Glutamatergic neuron (in vitro differentiated cells): ENCODE data around the gene NFIA. TPM values are rescaled to one million over a fixed set of nuclear protein-coding genes. Genes with fewer than 3 reads are reported as not detected.

Experiments used
- DNase-seq: peaks from one replicate; pipeline ENCODE4 v3.0.0; 2022
- H3K27ac Mint-ChIP-seq: one replicate; pipeline ENCODE4 v1.8.0; 2020; ENCODE audit warnings: mild to moderate bottlenecking, mixed read lengths, inconsistent platforms; ENCODE audit not compliant: unreplicated experiment
- H3K27me3 Mint-ChIP-seq: one replicate; pipeline ENCODE4 v1.8.0; 2020; ENCODE audit warnings: mild to moderate bottlenecking, moderate library complexity, mixed read lengths, inconsistent platforms; ENCODE audit not compliant: unreplicated experiment
- H3K36me3 Mint-ChIP-seq: one replicate; pipeline ENCODE4 v1.8.0; 2020; ENCODE audit warnings: mild to moderate bottlenecking, mixed read lengths, inconsistent platforms; ENCODE audit not compliant: unreplicated experiment
- H3K4me1 Mint-ChIP-seq: one replicate; pipeline ENCODE4 v1.8.0; 2020; ENCODE audit warnings: mild to moderate bottlenecking, low read depth, mixed read lengths, inconsistent platforms; ENCODE audit not compliant: unreplicated experiment
- H3K4me3 Mint-ChIP-seq: one replicate; pipeline ENCODE4 v1.8.0; 2020; ENCODE audit warnings: mild to moderate bottlenecking, mixed read lengths, inconsistent platforms; ENCODE audit not compliant: unreplicated experiment
- H3K9me3 Mint-ChIP-seq: one replicate; pipeline ENCODE4 v1.8.0; 2020; ENCODE audit warnings: mild to moderate bottlenecking, moderate library complexity, mixed read lengths, inconsistent platforms; ENCODE audit not compliant: unreplicated experiment
- total RNA-seq: library from RNA; stranded (reverse); fragmentation: NEBNext Ultra II Directional; extraction: Animal tissue kit (Norgen Biotek cat#: 25700); gene quantifications from one replicate; pipeline ENCODE4 v1.2.1, GENCODE V29; 2021; ENCODE audit not compliant: unreplicated experiment
- TF ChIP-seq, protein P1 (sequence below): fragments of 200-600 bp; sonication (generic); IDR thresholded peaks from one replicate; pipeline ENCODE4 v1.5.0; 2021; ENCODE audit not compliant: partially characterized antibody, unreplicated experiment

NFIA gene
- total RNA-seq, 1 donor from 2014 or later = 16.4 TPM

DNA sequence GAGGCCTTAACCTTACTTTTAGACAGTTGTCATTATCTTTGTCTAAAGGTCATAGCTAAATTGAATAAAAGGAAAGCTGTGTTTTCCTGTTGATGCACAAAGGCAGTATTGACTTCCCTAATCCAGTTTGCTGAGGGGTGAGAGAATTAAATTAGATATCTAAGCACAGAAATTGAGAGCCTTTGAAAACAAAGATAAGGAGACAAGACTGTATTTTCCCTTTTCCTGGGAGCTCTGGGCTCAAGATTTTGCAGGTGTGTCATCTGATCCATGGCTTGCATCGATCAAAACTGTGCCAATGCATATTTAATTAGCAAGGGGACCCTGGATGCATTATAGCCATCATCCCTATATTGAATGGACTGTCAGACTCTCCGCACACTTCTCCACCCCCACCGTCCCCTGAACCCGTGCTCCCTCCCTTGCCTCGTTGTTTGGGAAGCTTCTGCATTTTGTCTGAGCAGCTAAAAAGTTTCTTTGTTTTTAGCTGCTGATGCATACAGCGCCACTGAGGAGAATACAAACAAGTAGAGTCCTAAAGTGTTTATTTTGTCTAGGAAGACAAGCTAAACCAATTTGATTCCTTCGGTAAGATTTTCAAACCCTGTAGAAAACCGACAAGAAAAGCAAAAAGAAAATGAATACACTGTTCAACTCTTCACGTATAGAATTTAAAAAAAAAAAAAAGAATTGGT is 186.3 kb downstream of the NFIA start:
- Mint-ChIP-seq H3K4me3 (peak overlapping the region; percentile 68), H3K36me3 (peaks cover 4% of the 10 kb centered on the region), H3K9me3 (no peaks in the 10 kb centered on the region), H3K4me1 (peaks cover 49% of the 10 kb centered on the region), H3K27me3 (no peaks in the 10 kb centered on the region), H3K27ac (peak overlapping the region; percentile 85)
- TF ChIP-seq, protein P1, sequence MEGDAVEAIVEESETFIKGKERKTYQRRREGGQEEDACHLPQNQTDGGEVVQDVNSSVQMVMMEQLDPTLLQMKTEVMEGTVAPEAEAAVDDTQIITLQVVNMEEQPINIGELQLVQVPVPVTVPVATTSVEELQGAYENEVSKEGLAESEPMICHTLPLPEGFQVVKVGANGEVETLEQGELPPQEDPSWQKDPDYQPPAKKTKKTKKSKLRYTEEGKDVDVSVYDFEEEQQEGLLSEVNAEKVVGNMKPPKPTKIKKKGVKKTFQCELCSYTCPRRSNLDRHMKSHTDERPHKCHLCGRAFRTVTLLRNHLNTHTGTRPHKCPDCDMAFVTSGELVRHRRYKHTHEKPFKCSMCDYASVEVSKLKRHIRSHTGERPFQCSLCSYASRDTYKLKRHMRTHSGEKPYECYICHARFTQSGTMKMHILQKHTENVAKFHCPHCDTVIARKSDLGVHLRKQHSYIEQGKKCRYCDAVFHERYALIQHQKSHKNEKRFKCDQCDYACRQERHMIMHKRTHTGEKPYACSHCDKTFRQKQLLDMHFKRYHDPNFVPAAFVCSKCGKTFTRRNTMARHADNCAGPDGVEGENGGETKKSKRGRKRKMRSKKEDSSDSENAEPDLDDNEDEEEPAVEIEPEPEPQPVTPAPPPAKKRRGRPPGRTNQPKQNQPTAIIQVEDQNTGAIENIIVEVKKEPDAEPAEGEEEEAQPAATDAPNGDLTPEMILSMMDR = no peak
- no peak for DNase-seq

DNA sequence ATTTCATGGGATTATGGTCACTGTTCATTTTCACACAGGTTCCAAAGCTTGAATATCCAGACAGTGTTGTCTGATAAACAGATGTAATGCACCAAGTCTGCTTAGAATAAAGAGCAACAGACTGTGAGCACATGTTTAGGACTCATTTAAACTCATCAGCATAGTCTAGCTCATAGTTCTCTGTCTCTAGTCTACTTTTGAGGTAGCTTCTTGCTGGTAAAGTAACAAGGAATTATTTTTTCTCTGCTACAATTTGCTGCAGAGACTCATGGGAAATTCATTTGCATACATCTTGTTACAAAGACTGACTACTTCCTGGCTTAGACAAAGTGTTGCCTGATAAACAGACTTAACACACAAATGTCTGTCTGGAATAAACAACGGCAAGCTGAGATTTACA is 187.2 kb downstream of the NFIA start:
- Mint-ChIP-seq H3K4me1 (peaks cover 53% of the 10 kb centered on the region), H3K9me3 (no peaks in the 10 kb centered on the region), H3K4me3 (peak overlapping the region; percentile 35), H3K27ac (peak overlapping the region; percentile 81), H3K27me3 (no peaks in the 10 kb centered on the region), H3K36me3 (peaks cover 3% of the 10 kb centered on the region)
- TF ChIP-seq, protein P1 = no peak
- no peak for DNase-seq

DNA sequence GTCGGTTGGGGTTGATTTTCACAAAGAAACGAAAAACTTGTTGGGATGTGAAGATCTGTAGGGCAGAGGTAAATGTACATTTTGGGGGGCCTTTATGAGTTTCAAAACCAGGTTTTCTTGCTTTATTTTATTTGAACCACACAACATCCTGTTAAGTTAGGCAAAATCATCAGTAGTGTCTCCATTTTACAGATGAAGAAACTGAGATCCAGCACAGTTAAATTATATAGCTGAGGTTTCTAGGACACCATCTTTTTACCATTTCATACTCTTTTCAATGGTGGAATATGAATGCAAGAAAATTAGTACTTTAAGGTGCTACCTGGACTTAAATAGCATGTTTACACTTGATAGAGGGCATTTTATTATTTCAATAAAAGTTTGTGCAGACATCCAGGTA is 187.7 kb downstream of the NFIA start:
- no peaks in the 10 kb centered on the region for H3K36me3 Mint-ChIP-seq
- H3K27ac Mint-ChIP-seq = peak overlapping the region; percentile 11
- no peaks in the 10 kb centered on the region for H3K9me3 Mint-ChIP-seq
- no peak for DNase-seq
- no peaks in the 10 kb centered on the region for H3K27me3 Mint-ChIP-seq
- peaks cover 56% of the 10 kb centered on the region for H3K4me1 Mint-ChIP-seq
- no peak overlapping the region for H3K4me3 Mint-ChIP-seq
- TF ChIP-seq, protein P1 = no peak

DNA sequence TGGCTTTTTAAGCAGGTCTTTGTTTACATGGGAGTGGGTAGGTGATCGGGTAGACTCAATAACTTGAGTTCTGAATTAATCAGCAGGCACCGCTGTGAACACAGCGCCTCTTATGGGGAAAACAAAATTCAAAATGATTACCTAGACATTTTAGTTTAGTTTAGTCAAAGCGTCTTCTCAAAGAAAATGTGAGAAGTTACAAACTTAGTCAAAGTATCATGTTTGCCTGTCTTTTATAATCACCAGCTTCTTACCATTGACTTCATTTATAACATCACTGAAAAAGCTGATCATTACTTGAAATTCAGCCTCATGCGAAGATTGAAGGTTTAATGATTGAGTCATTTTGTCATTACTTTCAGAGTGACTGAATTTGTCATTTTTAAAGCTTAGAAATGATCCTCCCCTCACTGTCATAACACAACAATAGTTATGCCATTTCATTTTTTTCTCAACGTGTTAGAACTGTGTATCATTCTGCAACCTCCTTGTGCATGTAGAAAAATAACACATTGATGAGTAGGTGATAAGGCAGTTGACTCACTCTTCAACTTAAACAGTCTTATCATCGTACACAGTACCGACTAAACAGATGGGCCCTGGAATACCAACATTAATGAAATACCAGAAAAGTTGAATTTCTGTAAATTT is 188.5 kb downstream of the NFIA start:
- TF ChIP-seq, protein P1 = no peak
- Mint-ChIP-seq H3K36me3 (no peaks in the 10 kb centered on the region), H3K9me3 (no peaks in the 10 kb centered on the region), H3K27me3 (no peaks in the 10 kb centered on the region), H3K27ac (peak overlapping the region; percentile 62), H3K4me3 (no peak overlapping the region), H3K4me1 (peaks cover 57% of the 10 kb centered on the region)
- no peak for DNase-seq

DNA sequence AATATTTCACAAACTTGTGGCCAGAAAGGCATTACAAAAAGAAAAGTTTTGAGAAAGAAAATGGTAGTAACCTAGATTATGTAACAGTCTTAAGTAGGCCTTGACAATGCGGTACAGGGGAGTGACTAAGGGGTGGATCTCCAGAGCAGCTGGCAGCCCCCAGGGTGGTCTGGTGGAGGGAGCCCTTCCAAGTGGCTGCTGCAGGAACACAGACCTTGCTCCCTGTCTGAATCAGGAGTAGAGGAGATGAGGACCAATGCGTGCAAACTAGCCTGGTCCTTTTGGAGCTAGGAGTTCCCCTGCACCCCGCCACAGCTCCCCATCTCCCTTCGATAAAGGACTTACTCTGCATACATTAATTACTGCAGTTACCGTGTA is 189.0 kb downstream of the NFIA start:
- TF ChIP-seq, protein P1 = no peak
- peak overlapping the region; percentile 62 for H3K27ac Mint-ChIP-seq
- no peak overlapping the region for H3K4me3 Mint-ChIP-seq
- no peaks in the 10 kb centered on the region for H3K36me3 Mint-ChIP-seq
- H3K4me1 Mint-ChIP-seq = peaks cover 59% of the 10 kb centered on the region
- H3K9me3 Mint-ChIP-seq = no peaks in the 10 kb centered on the region
- H3K27me3 Mint-ChIP-seq = no peaks in the 10 kb centered on the region
- peak; percentile 35 for DNase-seq
